ENCODE results near the gene TNXB.

GRCh38 chr6:32070814-32071543, 38.2 kb downstream of the TNXB start:
- TF ChIP-seq CTCF (IDR thresholded peaks at IDR 0.05), result no peak
- TF ChIP-seq POLR2AphosphoS5 (IDR thresholded peaks at IDR 0.05; ENCODE audit: low read depth, low read length), result no peak
